ENCODE data around the gene BMPER. TPM values are rescaled to one million over a fixed set of nuclear protein-coding genes. Genes with fewer than 3 reads are reported as not detected.

Gene BMPER
- total and polyA plus RNA-seq, 10 of the 15 experiments (the other 5 are each of a cell fraction or from before 2014, with no cell fraction given), result 0.02 to 0.08 TPM; not detected in 8

- RAD21 ChIA-PET (ENCODE audit: unreplicated experiment), result no interaction called here
These were observed 201.9 kb downstream of the BMPER start for GRCh38 chr7:34107276-34107675.

DNA sequence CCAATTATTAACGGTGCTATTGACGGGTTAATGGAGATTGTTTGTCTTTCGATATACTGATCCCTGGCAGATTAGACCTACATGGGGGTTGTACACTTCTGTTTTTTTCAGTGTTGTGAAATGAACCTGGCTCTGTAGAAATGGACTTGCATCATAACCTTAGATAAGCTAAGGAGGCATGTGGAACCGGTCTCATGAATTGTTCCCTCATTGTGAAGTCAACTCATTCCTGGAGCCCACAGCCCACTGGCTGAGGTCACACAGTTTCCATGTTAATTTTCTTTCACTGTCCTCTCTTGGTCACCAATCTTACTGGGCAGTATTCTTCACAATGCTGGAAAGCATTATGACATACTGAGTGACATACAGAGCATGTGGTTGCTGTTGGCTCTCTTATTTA lies 202.8 kb downstream of the BMPER start:
- Histone ChIP-seq H3K9me3 (replicated peaks; ENCODE audit: control insufficient read depth, insufficient read depth, low read length) (no peaks in the 10 kb centered on the region), H3K36me3 (ENCODE audit: control insufficient read depth in 2 of 2, insufficient read depth in 2 of 2, low read length in 1 of 2) (no peaks in the 10 kb centered on the region), H4K20me1 (ENCODE audit: control insufficient read depth, insufficient read depth) (no peaks in the 10 kb centered on the region), H3K4me3 (no peak overlapping the region), H3K27ac (ENCODE audit: control insufficient read depth, insufficient read depth) (no peak overlapping the region), H3K27me3 (replicated peaks in 1 of 2; ENCODE audit: control insufficient read depth in 2 of 2, insufficient read depth in 2 of 2, low read length in 1 of 2) (no peaks in the 10 kb centered on the region), H3K4me2 (ENCODE audit: control insufficient read depth, insufficient read depth) (no peak overlapping the region), H3K79me2 (ENCODE audit: control insufficient read depth, insufficient read depth, low read length) (no peaks in the 10 kb centered on the region), H3K4me1 (ENCODE audit: control insufficient read depth, insufficient read depth, low read length) (no peaks in the 10 kb centered on the region), H2AFZ (ENCODE audit: control insufficient read depth, low read depth, low read length) (no peak overlapping the region), H3K9ac (ENCODE audit: control insufficient read depth, insufficient read depth, low read length) (no peak overlapping the region)
- POLR2A ChIA-PET, result no interaction called here
- intact Hi-C loops (cut with micrococcal nuclease; ENCODE audit: unreplicated experiment) (no loop called here), in situ Hi-C loops (cut with MboI) (no loop called here)
- DNase-seq (ENCODE audit: low read depth, low spot score) (no peak), ATAC-seq (no peak), FAIRE-seq (no peak)
- 64% methylated on average over 4 of the region's 4 CpGs for WGBS (ENCODE audit: insufficient coverage, insufficient replicate concordance, low lambda C conversion rate, missing lambda C conversion rate)
- SMC1A ChIA-PET (ENCODE audit: uncharacterized antibody, unreplicated experiment), result no interaction called here
- RAD21 ChIA-PET (ENCODE audit: unreplicated experiment), result no interaction called here
- BruUV-seq (replicated peaks), result no TSS peak
- CTCF ChIA-PET, result interaction anchor here (1.1 kb wide), 1 partner anchor 10 kb away, joined by 3 read pairs; no protein-coding TSS in a partner anchor
- TF ChIP-seq SUZ12 (IDR thresholded peaks at IDR 0.05; ENCODE audit: unreplicated experiment), result no peak
- no peak for TF ChIP-seq IRF4 (IDR thresholded peaks at IDR 0.05; ENCODE audit: low read depth, low read length)
- TF ChIP-seq SMAD1 (IDR thresholded peaks at IDR 0.05; ENCODE audit: low read depth, partially characterized antibody), result no peak
- no peak for TF ChIP-seq KDM1A (IDR thresholded peaks at IDR 0.05; ENCODE audit: borderline replicate concordance)
- no peak for TF ChIP-seq NFYA (IDR thresholded peaks at IDR 0.05; ENCODE audit: borderline replicate concordance, low read depth, low read length)
- TF ChIP-seq, protein P1, sequence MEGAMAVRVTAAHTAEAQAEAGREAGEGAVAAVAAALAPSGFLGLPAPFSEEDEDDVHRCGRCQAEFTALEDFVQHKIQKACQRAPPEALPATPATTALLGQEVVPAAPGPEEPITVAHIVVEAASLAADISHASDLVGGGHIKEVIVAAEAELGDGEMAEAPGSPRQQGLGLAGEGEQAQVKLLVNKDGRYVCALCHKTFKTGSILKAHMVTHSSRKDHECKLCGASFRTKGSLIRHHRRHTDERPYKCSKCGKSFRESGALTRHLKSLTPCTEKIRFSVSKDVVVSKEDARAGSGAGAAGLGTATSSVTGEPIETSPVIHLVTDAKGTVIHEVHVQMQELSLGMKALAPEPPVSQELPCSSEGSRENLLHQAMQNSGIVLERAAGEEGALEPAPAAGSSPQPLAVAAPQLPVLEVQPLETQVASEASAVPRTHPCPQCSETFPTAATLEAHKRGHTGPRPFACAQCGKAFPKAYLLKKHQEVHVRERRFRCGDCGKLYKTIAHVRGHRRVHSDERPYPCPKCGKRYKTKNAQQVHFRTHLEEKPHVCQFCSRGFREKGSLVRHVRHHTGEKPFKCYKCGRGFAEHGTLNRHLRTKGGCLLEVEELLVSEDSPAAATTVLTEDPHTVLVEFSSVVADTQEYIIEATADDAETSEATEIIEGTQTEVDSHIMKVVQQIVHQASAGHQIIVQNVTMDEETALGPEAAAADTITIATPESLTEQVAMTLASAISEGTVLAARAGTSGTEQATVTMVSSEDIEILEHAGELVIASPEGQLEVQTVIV (IDR thresholded peaks at IDR 0.05; ENCODE audit: borderline replicate concordance, partially characterized antibody), result no peak
- TF ChIP-seq PRDM15 (CRISPR knock-in tag; IDR thresholded peaks at IDR 0.05), result no peak
- TF ChIP-seq TCF12 (IDR thresholded peaks at IDR 0.05; ENCODE audit: low read depth, low read length), result no peak

More at GRCh38 chr7:34107276-34107675, 201.9 kb downstream of the BMPER start:
- ChIA-PET POLR2A (no interaction called here), SMC1A (ENCODE audit: uncharacterized antibody, unreplicated experiment) (no interaction called here), CTCF (no interaction called here)
- Histone ChIP-seq H3K27ac (ENCODE audit: control insufficient read depth, insufficient read depth) (no peak overlapping the region), H3K9ac (ENCODE audit: control insufficient read depth, insufficient read depth, low read length) (no peak overlapping the region), H3K27me3 (replicated peaks in 1 of 2; ENCODE audit: control insufficient read depth in 2 of 2, insufficient read depth in 2 of 2, low read length in 1 of 2) (no peaks in the 10 kb centered on the region), H4K20me1 (ENCODE audit: control insufficient read depth, insufficient read depth) (no peaks in the 10 kb centered on the region), H3K9me3 (replicated peaks; ENCODE audit: control insufficient read depth, insufficient read depth, low read length) (no peaks in the 10 kb centered on the region), H3K4me1 (ENCODE audit: control insufficient read depth, insufficient read depth, low read length) (no peaks in the 10 kb centered on the region), H3K36me3 (ENCODE audit: control insufficient read depth in 2 of 2, insufficient read depth in 2 of 2, low read length in 1 of 2) (no peaks in the 10 kb centered on the region), H3K79me2 (ENCODE audit: control insufficient read depth, insufficient read depth, low read length) (no peaks in the 10 kb centered on the region), H3K4me2 (ENCODE audit: control insufficient read depth, insufficient read depth) (no peak overlapping the region), H3K4me3 (no peak overlapping the region), H2AFZ (ENCODE audit: control insufficient read depth, low read depth, low read length) (no peak overlapping the region)
- 61% methylated on average over 5 of the region's 5 CpGs for WGBS (ENCODE audit: insufficient coverage, insufficient replicate concordance, low lambda C conversion rate, missing lambda C conversion rate)
- ATAC-seq (no peak), FAIRE-seq (no peak), DNase-seq (ENCODE audit: low read depth, low spot score) (no peak)
- BruUV-seq (replicated peaks), result no TSS peak
- no peak for TF ChIP-seq NR2C1 (IDR thresholded peaks at IDR 0.05)
- no peak for TF ChIP-seq GATAD2B (conservative IDR thresholded peaks at IDR 0.05; ENCODE audit: low read depth)
- TF ChIP-seq RELA (IDR thresholded peaks at IDR 0.05; ENCODE audit: borderline replicate concordance, partially characterized antibody), result no peak
- TF ChIP-seq, protein P2, sequence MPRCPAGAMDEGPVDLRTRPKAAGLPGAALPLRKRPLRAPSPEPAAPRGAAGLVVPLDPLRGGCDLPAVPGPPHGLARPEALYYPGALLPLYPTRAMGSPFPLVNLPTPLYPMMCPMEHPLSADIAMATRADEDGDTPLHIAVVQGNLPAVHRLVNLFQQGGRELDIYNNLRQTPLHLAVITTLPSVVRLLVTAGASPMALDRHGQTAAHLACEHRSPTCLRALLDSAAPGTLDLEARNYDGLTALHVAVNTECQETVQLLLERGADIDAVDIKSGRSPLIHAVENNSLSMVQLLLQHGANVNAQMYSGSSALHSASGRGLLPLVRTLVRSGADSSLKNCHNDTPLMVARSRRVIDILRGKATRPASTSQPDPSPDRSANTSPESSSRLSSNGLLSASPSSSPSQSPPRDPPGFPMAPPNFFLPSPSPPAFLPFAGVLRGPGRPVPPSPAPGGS (IDR thresholded peaks at IDR 0.05; ENCODE audit: borderline replicate concordance, insufficient read depth, low read depth, low read length, poor library complexity, severe bottlenecking), result no peak
- intact Hi-C loops (cut with micrococcal nuclease; ENCODE audit: unreplicated experiment) (no loop called here), in situ Hi-C loops (cut with MboI) (no loop called here)
